GM18502 (cell line): ENCODE data around the gene SH2D1B.

ENCODE experiments used
- ATAC-seq: cut with Tn5 transposase; IDR thresholded peaks from one replicate; pipeline ENCODE4 v1.9.1; 2021; ENCODE audit warnings: mild to moderate bottlenecking; ENCODE audit not compliant: unreplicated experiment, poor library complexity

SH2D1B gene

GRCh38 chr1:162383516-162383915, 28.4 kb downstream of the SH2D1B start:
- ATAC-seq = no peak

GRCh38 chr1:162383091-162383490, 28.8 kb downstream of the SH2D1B start:
- ATAC-seq = no peak

GRCh38 chr1:162381941-162382750, 29.8 kb downstream of the SH2D1B start:
- ATAC-seq = no peak

GRCh38 chr1:162381383-162381782, 30.6 kb downstream of the SH2D1B start, which contains the start of gene C1orf226:
Gene C1orf226, plus strand, starts transcription at chr1:162381728. Its CDS starts 174 bp downstream, at chr1:162381902.
- no peak for ATAC-seq

- ATAC-seq = no peak
Observed at GRCh38 chr1:162380061-162380846, 31.7 kb downstream of the SH2D1B start.

- ATAC-seq = no peak
Observed at GRCh38 chr1:162376691-162377090, 35.2 kb downstream of the SH2D1B start, which contains the start of gene SPATA46. Gene SPATA46, minus strand, starts transcription at chr1:162376854. Its CDS starts 64 bp downstream, at chr1:162376790.

- ATAC-seq = no peak
Observed at GRCh38 chr1:162375463-162375862, 36.5 kb downstream of the SH2D1B start.

GRCh38 chr1:162374406-162374805, 37.5 kb downstream of the SH2D1B start:
- ATAC-seq = no peak

GRCh38 chr1:162373541-162374260, 38.2 kb downstream of the SH2D1B start:
- ATAC-seq = no peak

- no peak for ATAC-seq
Observed at GRCh38 chr1:162373072-162373427, 38.9 kb downstream of the SH2D1B start.

GRCh38 chr1:162372159-162373071, 39.5 kb downstream of the SH2D1B start:
- no peak for ATAC-seq

- ATAC-seq = no peak
Observed at GRCh38 chr1:162371611-162372010, 40.3 kb downstream of the SH2D1B start.

- no peak for ATAC-seq
Observed at GRCh38 chr1:162370721-162371120, 41.2 kb downstream of the SH2D1B start.

GRCh38 chr1:162370161-162370560, 41.8 kb downstream of the SH2D1B start:
- no peak for ATAC-seq

GRCh38 chr1:162369571-162369970, 42.4 kb downstream of the SH2D1B start:
- no peak for ATAC-seq

GRCh38 chr1:162368451-162368850, 43.5 kb downstream of the SH2D1B start:
- no peak for ATAC-seq

- no peak for ATAC-seq
Observed at GRCh38 chr1:162367772-162368171, 44.2 kb downstream of the SH2D1B start.

- no peak for ATAC-seq
Observed at GRCh38 chr1:162367073-162367472, 44.9 kb downstream of the SH2D1B start.

- no peak for ATAC-seq
Observed at GRCh38 chr1:162366671-162367070, 45.3 kb downstream of the SH2D1B start.

GRCh38 chr1:162366149-162366548, 45.8 kb downstream of the SH2D1B start:
- ATAC-seq = no peak
